ENCODE data around the gene PCBP3. TPM values are rescaled to one million over a fixed set of nuclear protein-coding genes. Genes with fewer than 3 reads are reported as not detected.

Gene PCBP3
- total RNA-seq, 1 experiment from 2014 or later: not detected

GRCh38 chr21:45799765-45800338, 156.3 kb downstream of the PCBP3 start:
- Histone ChIP-seq H3K9me2 (ENCODE audit: insufficient read depth) (no peaks in the 10 kb centered on the region), H3K9me3 (ENCODE audit: insufficient read depth, low read depth) (no peaks in the 10 kb centered on the region), H3K27me3 (ENCODE audit: insufficient read depth, low read depth) (peaks cover 70% of the 10 kb centered on the region), H4K20me1 (ENCODE audit: insufficient read depth) (no peaks in the 10 kb centered on the region; the same call in 1 of the 2 replicates), H3K4me1 (replicated peaks; ENCODE audit: insufficient read depth) (no peaks in the 10 kb centered on the region), H3K4me2 (no peak overlapping the region), H3K4me3 (no peak overlapping the region), H3K27ac (no peak overlapping the region), H3K36me3 (ENCODE audit: low read depth) (no peaks in the 10 kb centered on the region), H3F3A (ENCODE audit: insufficient read depth, low read depth) (no peaks in the 10 kb centered on the region), H2AFZ (no peak overlapping the region), H3K79me2 (ENCODE audit: low read depth) (no peaks in the 10 kb centered on the region)
- POLR2A ChIA-PET (ENCODE audit: unreplicated experiment): no interaction called here
- intact Hi-C loops (cut with micrococcal nuclease; ENCODE audit: unreplicated experiment): no loop called here
- BruUV-seq (replicated peaks): no TSS peak
- no peak for TF ChIP-seq CTCF (conservative IDR thresholded peaks at IDR 0.05)
- no peak for TF ChIP-seq EZH2 (IDR thresholded peaks at IDR 0.05; ENCODE audit: low read depth)
- CTCF ChIA-PET: no interaction called here
- DNase-seq: no peak

GRCh38 chr21:45800339-45801080, 157.0 kb downstream of the PCBP3 start:
- Histone ChIP-seq H4K20me1 (ENCODE audit: insufficient read depth) (no peaks in the 10 kb centered on the region; the same call in 1 of the 2 replicates), H3F3A (ENCODE audit: insufficient read depth, low read depth) (no peaks in the 10 kb centered on the region), H3K27ac (no peak overlapping the region), H3K9me3 (ENCODE audit: insufficient read depth, low read depth) (no peaks in the 10 kb centered on the region), H2AFZ (no peak overlapping the region), H3K4me1 (replicated peaks; ENCODE audit: insufficient read depth) (no peaks in the 10 kb centered on the region), H3K79me2 (ENCODE audit: low read depth) (no peaks in the 10 kb centered on the region), H3K27me3 (ENCODE audit: insufficient read depth, low read depth) (peaks cover 68% of the 10 kb centered on the region), H3K9me2 (ENCODE audit: insufficient read depth) (no peaks in the 10 kb centered on the region), H3K4me2 (no peak overlapping the region), H3K36me3 (ENCODE audit: low read depth) (no peaks in the 10 kb centered on the region), H3K4me3 (no peak overlapping the region)
- POLR2A ChIA-PET (ENCODE audit: unreplicated experiment): no interaction called here
- CTCF ChIA-PET: no interaction called here
- BruUV-seq (replicated peaks): no TSS peak
- TF ChIP-seq CTCF (conservative IDR thresholded peaks at IDR 0.05) (no peak), EZH2 (IDR thresholded peaks at IDR 0.05; ENCODE audit: low read depth) (no peak)
- no peak for DNase-seq
- intact Hi-C loops (cut with micrococcal nuclease; ENCODE audit: unreplicated experiment): no loop called here

GRCh38 chr21:45801129-45801964, 157.8 kb downstream of the PCBP3 start:
- H3K4me3 ChIP-seq: no peak overlapping the region
- H3K9me3 ChIP-seq (ENCODE audit: insufficient read depth, low read depth): no peaks in the 10 kb centered on the region
- H3K27me3 ChIP-seq (ENCODE audit: insufficient read depth, low read depth): peaks cover 64% of the 10 kb centered on the region
- H3K27ac ChIP-seq: no peak overlapping the region
- DNase-seq: no peak
- no peaks in the 10 kb centered on the region for H3K4me1 ChIP-seq (replicated peaks; ENCODE audit: insufficient read depth)
- H3K9me2 ChIP-seq (ENCODE audit: insufficient read depth): no peaks in the 10 kb centered on the region
- H3K4me2 ChIP-seq: no peak overlapping the region
- intact Hi-C loops (cut with micrococcal nuclease; ENCODE audit: unreplicated experiment): no loop called here
- H3K79me2 ChIP-seq (ENCODE audit: low read depth): no peaks in the 10 kb centered on the region
- no peaks in the 10 kb centered on the region for H3K36me3 ChIP-seq (ENCODE audit: low read depth)
- no peaks in the 10 kb centered on the region for H3F3A ChIP-seq (ENCODE audit: insufficient read depth, low read depth)
- BruUV-seq (replicated peaks): no TSS peak
- CTCF ChIA-PET: no interaction called here
- no peak for TF ChIP-seq EZH2 (IDR thresholded peaks at IDR 0.05; ENCODE audit: low read depth)
- no peak for TF ChIP-seq CTCF (conservative IDR thresholded peaks at IDR 0.05)
- H4K20me1 ChIP-seq (ENCODE audit: insufficient read depth): no peaks in the 10 kb centered on the region; the same call in 1 of the 2 replicates
- no peak overlapping the region for H2AFZ ChIP-seq
- POLR2A ChIA-PET (ENCODE audit: unreplicated experiment): no interaction called here
